NCI-H2107 (cell line): ENCODE data around the gene KLRC3.
"Not testable (repeated sequence)": the region's sequence is repeated elsewhere in the genome, so short reads cannot be mapped to it uniquely, and the experiment has no call there.

Source experiments
- DNase-seq: peaks from one replicate; lab custom pipeline; 2025; lab: John Stamatoyannopoulos, UW

Gene KLRC3

DNA sequence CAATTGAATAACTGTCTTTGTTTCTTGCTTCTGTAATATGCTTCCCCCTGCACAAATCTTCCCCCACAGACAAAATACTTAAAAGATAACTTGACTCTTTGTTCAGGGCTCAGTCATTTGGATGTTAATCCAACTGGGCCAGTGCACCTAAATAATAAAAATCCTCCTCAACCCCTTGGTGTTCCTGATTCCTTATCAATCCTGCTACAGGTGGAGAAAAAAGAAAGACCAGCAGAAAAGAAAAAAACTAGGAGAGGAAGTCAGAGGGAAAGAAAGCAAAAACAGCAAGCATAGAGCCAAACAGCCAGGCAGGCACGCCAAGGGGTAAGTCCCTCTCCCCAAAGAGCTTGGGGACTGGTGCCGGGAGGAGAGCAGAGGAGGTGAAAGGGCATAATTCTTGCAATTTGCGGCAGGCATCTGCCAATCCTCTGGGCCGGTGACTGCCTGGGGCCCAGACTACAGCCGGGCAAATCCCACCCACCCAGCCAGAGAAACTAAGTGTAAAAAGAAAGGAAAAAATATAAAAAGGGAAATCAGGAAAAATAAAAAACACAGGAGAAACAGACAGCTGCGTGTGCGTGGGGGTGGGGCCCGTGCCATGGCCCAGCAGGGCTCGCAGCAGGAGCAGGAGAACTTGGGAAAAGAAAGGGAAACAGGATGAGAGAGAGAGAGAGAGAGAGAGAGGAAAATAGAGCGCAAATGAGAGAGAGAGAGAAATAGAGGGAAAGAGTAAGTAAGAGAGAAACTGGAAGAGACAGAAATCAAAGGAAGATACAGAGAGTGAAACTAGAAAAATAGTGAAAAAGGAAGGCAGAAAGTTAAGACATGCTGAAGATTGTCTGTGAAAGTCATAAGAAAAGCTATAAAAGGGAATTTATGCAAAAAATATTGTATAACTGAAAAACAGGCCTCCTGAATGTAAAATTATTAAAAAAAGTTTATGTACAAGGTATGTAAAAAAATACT is 51.9 kb downstream of the KLRC3 start:
- no peak for DNase-seq

DNA sequence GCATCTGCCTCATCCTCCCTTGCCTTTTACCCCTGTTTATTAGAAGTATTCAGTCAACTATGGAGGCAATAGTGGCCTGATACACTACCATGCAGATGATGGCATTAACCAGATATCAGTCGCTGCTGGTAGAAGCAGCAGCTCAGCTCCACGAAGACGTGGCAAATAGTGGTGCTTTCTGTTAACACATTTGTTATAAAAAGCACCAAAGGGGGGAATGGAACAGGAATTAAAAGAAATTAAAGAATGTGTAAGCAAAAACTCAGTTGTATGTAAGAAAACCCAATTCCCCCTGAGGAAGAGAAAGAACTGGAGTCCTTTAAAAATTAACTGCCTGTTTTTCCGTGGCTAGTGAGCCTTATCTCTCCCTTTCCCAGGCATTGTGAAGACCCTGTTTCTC is 52.7 kb downstream of the KLRC3 start:
- not testable (repeated sequence) for DNase-seq

DNA sequence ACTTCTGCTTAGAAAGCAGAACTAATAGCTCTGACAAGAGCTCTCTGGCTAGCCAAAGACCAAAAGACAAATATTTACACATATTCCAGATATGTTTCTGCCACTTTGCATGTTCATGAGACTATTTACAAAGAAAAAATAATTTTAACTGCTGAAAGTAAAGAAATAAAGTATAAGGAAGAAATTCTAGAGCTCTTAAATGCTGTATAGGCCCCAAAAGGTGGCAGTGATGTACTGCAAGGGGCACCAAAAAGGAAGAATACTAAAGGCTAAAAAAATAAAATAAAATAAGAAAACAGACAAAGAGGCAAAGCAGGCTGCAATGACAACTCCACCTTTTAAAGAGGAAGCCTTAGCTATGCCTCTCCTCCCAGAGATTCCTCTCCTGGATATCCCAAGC is 53.5 kb downstream of the KLRC3 start:
- DNase-seq: no peak

DNA sequence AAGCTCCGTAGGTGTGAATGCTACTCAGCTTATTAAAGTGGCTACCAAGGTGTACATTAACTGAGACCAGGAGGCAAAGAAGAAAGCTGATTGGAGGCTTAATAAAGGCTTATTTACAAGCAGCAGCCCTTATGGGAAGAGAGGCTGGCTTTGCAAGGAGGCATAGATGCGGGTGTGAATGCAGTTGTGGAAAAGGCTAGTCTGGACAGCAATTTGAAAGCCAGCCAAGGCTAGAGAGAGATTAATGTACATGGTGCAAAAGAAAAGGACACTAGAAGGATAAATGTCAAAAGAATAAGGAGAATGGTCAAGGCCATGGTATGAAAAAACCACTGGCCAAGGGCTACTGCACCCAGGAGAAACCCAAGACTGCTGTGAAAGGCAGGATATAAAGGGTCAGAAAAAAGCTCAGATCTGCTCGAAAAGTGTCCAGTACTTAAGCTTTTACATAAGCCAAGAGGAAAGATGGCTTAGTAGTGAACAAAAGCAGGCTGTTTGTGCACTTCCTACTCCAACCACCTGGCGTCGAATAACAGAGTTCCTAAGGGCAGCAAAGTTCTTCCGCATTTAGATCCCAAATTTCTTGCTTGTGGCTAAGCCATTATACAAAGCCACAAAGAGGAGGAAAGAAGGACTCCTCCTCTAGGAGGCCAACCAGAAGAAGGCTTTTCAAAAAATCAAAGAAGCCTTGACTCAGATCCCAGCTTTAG is 54.5 kb downstream of the KLRC3 start:
- DNase-seq: no peak

DNA sequence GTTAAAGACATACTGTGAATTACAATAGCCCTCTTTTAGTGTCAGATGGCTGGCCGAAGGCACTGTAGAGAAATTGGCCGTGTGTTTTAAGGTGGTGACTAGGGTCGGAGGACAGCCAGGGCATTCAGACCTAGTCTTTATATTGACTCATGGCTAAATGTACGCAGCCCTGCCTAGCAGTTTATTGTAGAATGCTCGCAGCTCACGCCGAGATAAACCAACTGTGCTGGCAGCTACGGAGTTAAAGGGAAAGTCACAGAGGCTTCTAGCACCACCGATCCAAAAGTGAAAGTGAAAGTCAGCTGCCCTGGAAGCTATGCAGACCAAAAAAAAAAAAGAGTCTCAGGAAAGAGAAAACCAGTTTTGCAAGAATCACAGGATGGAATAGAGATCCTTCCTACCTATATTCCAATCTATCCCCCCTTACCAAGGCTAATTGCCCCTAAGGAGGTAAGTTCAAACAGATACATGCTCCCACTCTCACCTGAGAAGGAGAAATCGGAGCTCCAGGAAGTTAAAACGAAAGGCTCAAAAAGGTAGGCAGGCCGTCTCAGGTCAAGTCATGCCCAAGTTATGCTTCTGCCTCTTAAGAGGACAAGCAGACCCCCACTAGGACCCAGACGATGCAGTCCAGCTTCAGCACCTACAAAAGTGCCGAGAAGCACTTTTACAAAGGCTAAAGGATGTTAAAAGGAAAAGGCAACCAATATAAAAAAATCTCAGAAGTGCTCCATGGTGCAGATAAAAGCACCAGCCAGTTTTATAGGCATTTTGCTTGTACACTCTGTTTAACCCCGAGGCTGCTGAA is 55.4 kb downstream of the KLRC3 start:
- DNase-seq: peak; percentile 80

DNA sequence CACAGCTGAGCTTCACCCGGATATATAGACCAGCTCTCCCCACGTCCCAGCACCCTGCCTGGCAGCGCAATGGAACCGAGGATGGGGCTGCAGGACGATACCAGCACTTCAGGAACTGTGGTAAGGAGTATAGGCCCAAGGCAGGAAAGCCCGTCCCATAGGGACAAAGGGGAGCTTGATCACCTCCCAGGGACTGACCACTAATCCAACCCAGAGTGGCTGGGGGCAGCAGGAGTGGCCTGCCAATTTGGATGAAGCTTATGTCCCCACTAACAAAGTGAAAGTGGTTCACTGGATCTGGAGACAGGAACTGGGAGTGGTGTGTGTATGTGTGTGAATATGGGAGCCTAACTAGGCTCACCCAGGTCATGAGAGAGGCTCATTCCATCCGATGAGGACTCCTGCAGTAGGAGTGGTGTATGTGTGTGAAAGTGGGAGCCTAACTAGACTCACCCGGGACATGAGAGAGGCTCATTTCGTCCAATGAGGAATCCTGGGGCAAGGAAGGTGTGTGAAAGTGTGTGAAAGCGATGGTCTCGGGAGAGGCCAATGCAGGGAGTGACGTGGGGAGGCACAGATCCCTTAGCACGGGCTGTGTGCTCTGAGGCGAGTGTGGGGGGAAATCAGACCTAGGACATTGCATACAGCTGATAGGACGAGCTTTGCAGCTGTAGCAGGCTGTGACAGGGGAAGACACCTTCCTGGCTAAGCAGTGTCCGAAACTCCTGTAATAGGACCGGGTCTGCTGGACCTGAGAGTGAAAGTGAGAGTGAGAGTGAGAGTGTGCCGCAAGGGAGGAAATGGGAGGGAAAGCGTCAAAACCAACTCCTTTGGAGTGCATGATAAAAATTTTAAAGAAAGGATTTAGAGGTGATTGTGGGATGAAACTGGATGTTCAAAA is 56.2 kb downstream of the KLRC3 start:
- DNase-seq: no peak

DNA sequence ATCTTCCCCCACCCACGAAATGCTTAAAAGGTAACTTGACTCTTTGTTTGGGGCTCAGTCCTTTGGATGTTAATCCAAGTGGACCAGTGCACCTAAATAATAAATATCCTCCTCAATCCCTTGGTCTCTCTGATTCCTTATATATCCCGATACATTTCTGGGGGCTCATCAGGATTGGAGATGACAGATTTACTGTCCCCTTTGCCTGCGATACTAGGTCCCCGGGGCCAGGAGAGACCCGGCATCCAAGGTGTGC is 56.8 kb downstream of the KLRC3 start:
- DNase-seq: no peak

DNA sequence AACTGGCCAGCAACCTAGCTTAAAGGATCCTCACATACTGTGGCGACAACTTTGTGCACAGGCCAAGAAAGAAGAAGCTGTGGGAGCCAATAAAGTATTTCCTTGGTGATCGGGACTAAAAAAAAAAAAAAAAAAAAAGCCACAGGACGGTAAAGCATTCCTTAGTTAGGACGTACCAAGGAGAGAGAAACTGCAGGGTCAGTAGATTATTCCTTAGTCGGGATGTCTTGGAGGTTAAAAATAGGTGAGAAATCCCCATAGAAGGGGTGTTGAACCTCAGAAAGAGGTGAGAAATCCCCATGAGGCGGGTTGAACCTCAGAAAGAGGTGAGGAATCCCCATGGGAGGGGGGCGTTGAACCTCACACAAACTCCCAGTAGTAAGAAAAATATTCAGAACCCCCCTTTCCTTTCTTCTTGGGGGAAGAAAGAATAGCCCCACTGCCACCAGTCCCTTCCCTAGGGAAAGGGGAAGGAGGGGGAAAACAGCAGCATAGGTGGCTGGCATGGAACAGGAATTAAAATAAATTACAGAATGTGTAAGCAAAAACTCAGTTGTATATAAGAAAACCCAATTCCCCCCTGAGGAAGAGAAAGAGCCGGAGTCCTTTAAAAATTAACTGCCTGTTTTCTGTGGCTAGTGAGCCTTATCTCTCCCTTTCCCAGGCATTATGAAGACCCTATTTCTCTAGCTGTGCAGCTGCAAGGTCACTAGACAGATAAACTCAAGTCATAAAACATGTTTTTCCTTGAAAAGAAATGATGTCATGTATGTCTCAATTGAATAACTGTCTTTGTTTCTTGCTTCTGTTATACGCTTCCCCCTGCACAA is 57.4 kb downstream of the KLRC3 start:
- DNase-seq: no peak

DNA sequence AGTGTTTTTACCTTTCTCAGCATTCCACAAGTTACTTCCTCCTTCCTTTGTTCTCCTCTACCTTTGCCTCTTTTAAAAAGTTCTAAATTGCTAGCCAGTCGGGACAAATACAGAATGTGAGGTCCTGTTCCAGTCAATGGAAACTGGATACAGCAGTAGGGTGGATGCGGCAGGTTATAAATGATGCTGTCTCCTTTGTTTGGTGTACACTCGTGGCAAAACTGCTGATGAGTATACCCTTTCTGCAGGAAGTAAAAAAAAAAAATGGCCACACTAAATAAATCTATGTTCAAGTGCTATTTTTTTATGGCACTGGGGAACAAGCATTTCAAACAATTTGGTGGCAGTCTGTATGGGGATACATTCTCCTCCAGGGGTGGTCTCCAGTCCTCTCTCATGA is 58.1 kb downstream of the KLRC3 start:
- DNase-seq: no peak
